ENCODE results near the gene MGAT5. TPM values are rescaled to one million over a fixed set of nuclear protein-coding genes. Genes with fewer than 3 reads are reported as not detected.

The MGAT5 gene, protein sequence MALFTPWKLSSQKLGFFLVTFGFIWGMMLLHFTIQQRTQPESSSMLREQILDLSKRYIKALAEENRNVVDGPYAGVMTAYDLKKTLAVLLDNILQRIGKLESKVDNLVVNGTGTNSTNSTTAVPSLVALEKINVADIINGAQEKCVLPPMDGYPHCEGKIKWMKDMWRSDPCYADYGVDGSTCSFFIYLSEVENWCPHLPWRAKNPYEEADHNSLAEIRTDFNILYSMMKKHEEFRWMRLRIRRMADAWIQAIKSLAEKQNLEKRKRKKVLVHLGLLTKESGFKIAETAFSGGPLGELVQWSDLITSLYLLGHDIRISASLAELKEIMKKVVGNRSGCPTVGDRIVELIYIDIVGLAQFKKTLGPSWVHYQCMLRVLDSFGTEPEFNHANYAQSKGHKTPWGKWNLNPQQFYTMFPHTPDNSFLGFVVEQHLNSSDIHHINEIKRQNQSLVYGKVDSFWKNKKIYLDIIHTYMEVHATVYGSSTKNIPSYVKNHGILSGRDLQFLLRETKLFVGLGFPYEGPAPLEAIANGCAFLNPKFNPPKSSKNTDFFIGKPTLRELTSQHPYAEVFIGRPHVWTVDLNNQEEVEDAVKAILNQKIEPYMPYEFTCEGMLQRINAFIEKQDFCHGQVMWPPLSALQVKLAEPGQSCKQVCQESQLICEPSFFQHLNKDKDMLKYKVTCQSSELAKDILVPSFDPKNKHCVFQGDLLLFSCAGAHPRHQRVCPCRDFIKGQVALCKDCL
- 58.1 TPM for total RNA-seq

GRCh38 chr2:134253804-134254203 lies at the start of gene MGAT5:
TSS of gene MGAT5 (plus strand) at chr2:134254072. CDS start at chr2:134254404, 332 bp downstream.

Data from camera-type eye (tissue), 1 donor.